H1 (cell line): ENCODE results near the gene UBN1. TPM values are rescaled to one million over a fixed set of nuclear protein-coding genes. Genes with fewer than 3 reads are reported as not detected.

ENCODE experiments used
- SP4 ChIP-seq: IDR thresholded peaks from 2 replicates; pipeline ENCODE4 v1.6.1; 2012; ENCODE audit warnings: low read length, inconsistent platforms
- polyA plus RNA-seq, 7 experiments: library from polyadenylated mRNA; depleted of rRNA in 3 of 7; stranded (reverse) in 5 of 7; unstranded in 2 of 7; fragments of >200 nt in 5 of 7; fragments of 200-250 nt in 2 of 7; gene quantifications; 1 replicate in 5 of 7; 2 replicates in 1 of 7; 4 replicates in 1 of 7; pipeline versions ENCODE4 v1.2.1 to v1.2.3, GENCODE V29; 2011 to 2013; ENCODE audit warnings: missing spikeins in 2 of 7, mixed read lengths in 2 of 7
- total RNA-seq: library from RNA; stranded (reverse); fragmentation: NEBNext Ultra II Directional; extraction: Animal tissue kit (Norgen Biotek cat#: 25700); gene quantifications from 2 replicates; pipeline ENCODE4 v1.2.1, GENCODE V29; 2021
- TF ChIP-seq, protein P1 (sequence below): IDR thresholded peaks from 2 replicates; pipeline ENCODE4 v1.6.1; 2012; ENCODE audit warnings: low read length, inconsistent platforms

UBN1 gene
- total and polyA plus RNA-seq, 2 of the 8 experiments (the other 6 are each of a cell fraction or from before 2014, with no cell fraction given) = 16.2 to 37.0 TPM

GRCh38 chr16:4864728-4865127 lies 17.4 kb downstream of the UBN1 start (continued):
- TF ChIP-seq, protein P1, sequence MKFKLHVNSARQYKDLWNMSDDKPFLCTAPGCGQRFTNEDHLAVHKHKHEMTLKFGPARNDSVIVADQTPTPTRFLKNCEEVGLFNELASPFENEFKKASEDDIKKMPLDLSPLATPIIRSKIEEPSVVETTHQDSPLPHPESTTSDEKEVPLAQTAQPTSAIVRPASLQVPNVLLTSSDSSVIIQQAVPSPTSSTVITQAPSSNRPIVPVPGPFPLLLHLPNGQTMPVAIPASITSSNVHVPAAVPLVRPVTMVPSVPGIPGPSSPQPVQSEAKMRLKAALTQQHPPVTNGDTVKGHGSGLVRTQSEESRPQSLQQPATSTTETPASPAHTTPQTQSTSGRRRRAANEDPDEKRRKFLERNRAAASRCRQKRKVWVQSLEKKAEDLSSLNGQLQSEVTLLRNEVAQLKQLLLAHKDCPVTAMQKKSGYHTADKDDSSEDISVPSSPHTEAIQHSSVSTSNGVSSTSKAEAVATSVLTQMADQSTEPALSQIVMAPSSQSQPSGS = no peak
- TF ChIP-seq SP4 = no peak
